ENCODE results near the gene SORBS1.
A peak's percentile ranks its signal among the peaks of the same experiment; 100 is the strongest.

SORBS1 gene

GRCh38 chr10:95281206-95281605 lies 280.0 kb downstream of the SORBS1 start:
- Histone ChIP-seq H3K9me3 (ENCODE audit: insufficient read depth, low read depth, low read length) (no peaks in the 10 kb centered on the region), H3K36me3 (ENCODE audit: insufficient read depth, low read length) (no peaks in the 10 kb centered on the region; the same call in 1 of the 2 replicates), H3K27ac (ENCODE audit: low read depth, low read length) (no peak overlapping the region), H3K27me3 (ENCODE audit: insufficient read depth, low read length) (no peaks in the 10 kb centered on the region), H3K9ac (ENCODE audit: low read depth, low read length) (no peak overlapping the region), H3K4me1 (ENCODE audit: insufficient read depth, low read length) (peaks cover 24% of the 10 kb centered on the region), H3K4me3 (ENCODE audit: low read length) (no peak overlapping the region)
- 94% methylated on average over 2 of the region's 2 CpGs for WGBS

- Histone ChIP-seq H3K9me3 (ENCODE audit: insufficient read depth, low read depth, low read length) (no peaks in the 10 kb centered on the region), H3K36me3 (ENCODE audit: insufficient read depth, low read length) (no peaks in the 10 kb centered on the region; the same call in 1 of the 2 replicates), H3K27me3 (ENCODE audit: insufficient read depth, low read length) (no peaks in the 10 kb centered on the region), H3K4me3 (ENCODE audit: low read length) (no peak overlapping the region), H3K27ac (ENCODE audit: low read depth, low read length) (no peak overlapping the region), H3K9ac (ENCODE audit: low read depth, low read length) (no peak overlapping the region), H3K4me1 (ENCODE audit: insufficient read depth, low read length) (peaks cover 29% of the 10 kb centered on the region)
- WGBS, result 85% methylated on average over 2 of the region's 2 CpGs
Measured at GRCh38 chr10:95280637-95281036, 280.5 kb downstream of the SORBS1 start.

GRCh38 chr10:95279042-95279820 lies 281.9 kb downstream of the SORBS1 start:
- Histone ChIP-seq H3K4me1 (ENCODE audit: insufficient read depth, low read length) (peaks cover 37% of the 10 kb centered on the region), H3K9ac (ENCODE audit: low read depth, low read length) (no peak overlapping the region), H3K4me3 (ENCODE audit: low read length) (no peak overlapping the region), H3K9me3 (ENCODE audit: insufficient read depth, low read depth, low read length) (no peaks in the 10 kb centered on the region), H3K27me3 (ENCODE audit: insufficient read depth, low read length) (no peaks in the 10 kb centered on the region), H3K36me3 (ENCODE audit: insufficient read depth, low read length) (no peaks in the 10 kb centered on the region; the same call in 1 of the 2 replicates), H3K27ac (ENCODE audit: low read depth, low read length) (0 out of 2 replicates have a peak overlapping the region, but pooled peaks have one; percentile 12)
- WGBS, result 79% methylated on average over 4 of the region's 4 CpGs

- H3K27ac ChIP-seq (ENCODE audit: low read depth, low read length), result no peak overlapping the region
- H3K4me1 ChIP-seq (ENCODE audit: insufficient read depth, low read length), result peaks cover 43% of the 10 kb centered on the region
- no peaks in the 10 kb centered on the region for H3K9me3 ChIP-seq (ENCODE audit: insufficient read depth, low read depth, low read length)
Measured at GRCh38 chr10:95278061-95278988, 282.8 kb downstream of the SORBS1 start.

GRCh38 chr10:95277614-95278013 lies 283.6 kb downstream of the SORBS1 start:
- 77% methylated on average over 3 of the region's 3 CpGs for WGBS
- Histone ChIP-seq H3K4me1 (ENCODE audit: insufficient read depth, low read length) (peaks cover 43% of the 10 kb centered on the region), H3K4me3 (ENCODE audit: low read length) (no peak overlapping the region), H3K9me3 (ENCODE audit: insufficient read depth, low read depth, low read length) (no peaks in the 10 kb centered on the region), H3K27me3 (ENCODE audit: insufficient read depth, low read length) (no peaks in the 10 kb centered on the region), H3K9ac (ENCODE audit: low read depth, low read length) (no peak overlapping the region), H3K36me3 (ENCODE audit: insufficient read depth, low read length) (no peaks in the 10 kb centered on the region; the same call in 1 of the 2 replicates), H3K27ac (ENCODE audit: low read depth, low read length) (no peak overlapping the region)

More at GRCh38 chr10:95278061-95278988, 282.8 kb downstream of the SORBS1 start:
- Histone ChIP-seq H3K4me3 (ENCODE audit: low read length) (no peak overlapping the region), H3K9ac (ENCODE audit: low read depth, low read length) (no peak overlapping the region), H3K36me3 (ENCODE audit: insufficient read depth, low read length) (no peaks in the 10 kb centered on the region; the same call in 1 of the 2 replicates), H3K27me3 (ENCODE audit: insufficient read depth, low read length) (no peaks in the 10 kb centered on the region)
- 70% methylated on average over 6 of the region's 6 CpGs for WGBS

GRCh38 chr10:95277201-95277570 lies 284.0 kb downstream of the SORBS1 start:
- H3K4me3 ChIP-seq (ENCODE audit: low read length), result no peak overlapping the region
- no peak overlapping the region for H3K27ac ChIP-seq (ENCODE audit: low read depth, low read length)
- H3K4me1 ChIP-seq (ENCODE audit: insufficient read depth, low read length), result peaks cover 43% of the 10 kb centered on the region
- WGBS, result 94% methylated on average over 1 of the region's 1 CpG
- no peaks in the 10 kb centered on the region for H3K9me3 ChIP-seq (ENCODE audit: insufficient read depth, low read depth, low read length)
- no peaks in the 10 kb centered on the region; the same call in 1 of the 2 replicates for H3K36me3 ChIP-seq (ENCODE audit: insufficient read depth, low read length)
- no peaks in the 10 kb centered on the region for H3K27me3 ChIP-seq (ENCODE audit: insufficient read depth, low read length)
- H3K9ac ChIP-seq (ENCODE audit: low read depth, low read length), result no peak overlapping the region

GRCh38 chr10:95276367-95277200 lies 284.6 kb downstream of the SORBS1 start:
- WGBS, result 94% methylated on average over 8 of the region's 8 CpGs
- no peak overlapping the region for H3K27ac ChIP-seq (ENCODE audit: low read depth, low read length)
- no peak overlapping the region for H3K4me3 ChIP-seq (ENCODE audit: low read length)
- no peaks in the 10 kb centered on the region for H3K27me3 ChIP-seq (ENCODE audit: insufficient read depth, low read length)
- no peaks in the 10 kb centered on the region for H3K9me3 ChIP-seq (ENCODE audit: insufficient read depth, low read depth, low read length)
- peaks cover 43% of the 10 kb centered on the region for H3K4me1 ChIP-seq (ENCODE audit: insufficient read depth, low read length)
- H3K36me3 ChIP-seq (ENCODE audit: insufficient read depth, low read length), result peaks cover 4% of the 10 kb centered on the region; the same call in 1 of the 2 replicates
- no peak overlapping the region for H3K9ac ChIP-seq (ENCODE audit: low read depth, low read length)

GRCh38 chr10:95275726-95276366 lies 285.3 kb downstream of the SORBS1 start:
- Histone ChIP-seq H3K27ac (ENCODE audit: low read depth, low read length) (no peak overlapping the region), H3K9ac (ENCODE audit: low read depth, low read length) (no peak overlapping the region), H3K9me3 (ENCODE audit: insufficient read depth, low read depth, low read length) (no peaks in the 10 kb centered on the region), H3K27me3 (ENCODE audit: insufficient read depth, low read length) (no peaks in the 10 kb centered on the region), H3K36me3 (ENCODE audit: insufficient read depth, low read length) (peaks cover 9% of the 10 kb centered on the region; the same call in 1 of the 2 replicates), H3K4me1 (ENCODE audit: insufficient read depth, low read length) (peaks cover 38% of the 10 kb centered on the region), H3K4me3 (ENCODE audit: low read length) (no peak overlapping the region)
- 14% methylated on average over 1 of the region's 1 CpG for WGBS

GRCh38 chr10:95273393-95274312 lies 287.5 kb downstream of the SORBS1 start:
- Histone ChIP-seq H3K9ac (ENCODE audit: low read depth, low read length) (no peak overlapping the region), H3K36me3 (ENCODE audit: insufficient read depth, low read length) (peaks cover 27% of the 10 kb centered on the region), H3K9me3 (ENCODE audit: insufficient read depth, low read depth, low read length) (no peaks in the 10 kb centered on the region), H3K27me3 (ENCODE audit: insufficient read depth, low read length) (no peaks in the 10 kb centered on the region), H3K4me1 (ENCODE audit: insufficient read depth, low read length) (peaks cover 35% of the 10 kb centered on the region), H3K27ac (ENCODE audit: low read depth, low read length) (no peak overlapping the region), H3K4me3 (ENCODE audit: low read length) (no peak overlapping the region)
- 87% methylated on average over 13 of the region's 13 CpGs for WGBS
